Measurements from ENCODE around the gene GFPT1. TPM values are rescaled to one million over a fixed set of nuclear protein-coding genes. Genes with fewer than 3 reads are reported as not detected.

Gene GFPT1
- total RNA-seq, 8 experiments from 2014 or later: 13.5 to 61.0 (median 39.6) TPM

GRCh38 chr2:69272803-69273471 lies 114.1 kb downstream of the GFPT1 start:
- Histone ChIP-seq H3K27ac (no peak overlapping the region), H3K4me1 (replicated peaks in 1 of 2) (no peaks in the 10 kb centered on the region), H3K4me3 (no peak overlapping the region)
- WGBS, 10 experiments: 75 to 96% (median 83%) methylated on average over 3 to 6 of the region's 9 CpGs; no CpG with 5 or more reads in 2 of the 10 experiments
- in situ Hi-C loops (cut with MboI; ENCODE audit: low pct_unique_long_range_greater_than_20kb in 2 of 9, low sequenced_read_pairs in 9 of 9, unreplicated experiment in 9 of 9): no loop called here
- no peak for ATAC-seq (replicated peaks in 6 of 8)

GRCh38 chr2:69271831-69272257 lies 115.2 kb downstream of the GFPT1 start:
- 0 to 100% (median 65%) methylated on average over 1 to 3 of the region's 3 CpGs; no CpG with 5 or more reads in 1 of the 10 experiments for WGBS, 10 experiments
- H3K4me1 ChIP-seq (replicated peaks in 1 of 2): no peaks in the 10 kb centered on the region
- no peak overlapping the region for H3K27ac ChIP-seq
- no peak for ATAC-seq (replicated peaks in 6 of 8)
- no peak overlapping the region for H3K4me3 ChIP-seq
- in situ Hi-C loops (cut with MboI; ENCODE audit: low pct_unique_long_range_greater_than_20kb in 2 of 9, low sequenced_read_pairs in 9 of 9, unreplicated experiment in 9 of 9): no loop called here

Other genes starting within 250 kb of the GFPT1 start
- gene NFU1, start 50.2 kb upstream of the GFPT1 start, total RNA-seq: 10 to 100 TPM; 33.6 to 84.1 (median 62.4) TPM